Stimulated activated naive CD8-positive, alpha-beta T cell treated with anti-CD3 and anti-CD28 coated beads, Interleukin-15, Interleukin-2, amounts not matched to agents 100 ng/mL and 50 ng/mL, for 24 hours (primary cell): ENCODE measurements around the gene BAIAP2L1.

Experiments
- H3K27ac Mint-ChIP-seq: one replicate; pipeline ENCODE4 v1.8.0; 2021; ENCODE audit warnings: mild to moderate bottlenecking, mixed read lengths
- H3K27me3 Mint-ChIP-seq: one replicate; pipeline ENCODE4 v1.8.0; 2021; ENCODE audit warnings: mixed read lengths
- H3K36me3 Mint-ChIP-seq: one replicate; pipeline ENCODE4 v1.8.0; 2021; ENCODE audit warnings: low read depth, mixed read lengths
- H3K4me1 Mint-ChIP-seq: one replicate; pipeline ENCODE4 v1.8.0; 2021; ENCODE audit warnings: low read depth, mixed read lengths
- H3K4me3 Mint-ChIP-seq: one replicate; pipeline ENCODE4 v1.8.0; 2021; ENCODE audit warnings: mild to moderate bottlenecking, mixed read lengths
- H3K9me3 Mint-ChIP-seq: one replicate; pipeline ENCODE4 v1.8.0; 2021; ENCODE audit warnings: mixed read lengths

The BAIAP2L1 gene

DNA sequence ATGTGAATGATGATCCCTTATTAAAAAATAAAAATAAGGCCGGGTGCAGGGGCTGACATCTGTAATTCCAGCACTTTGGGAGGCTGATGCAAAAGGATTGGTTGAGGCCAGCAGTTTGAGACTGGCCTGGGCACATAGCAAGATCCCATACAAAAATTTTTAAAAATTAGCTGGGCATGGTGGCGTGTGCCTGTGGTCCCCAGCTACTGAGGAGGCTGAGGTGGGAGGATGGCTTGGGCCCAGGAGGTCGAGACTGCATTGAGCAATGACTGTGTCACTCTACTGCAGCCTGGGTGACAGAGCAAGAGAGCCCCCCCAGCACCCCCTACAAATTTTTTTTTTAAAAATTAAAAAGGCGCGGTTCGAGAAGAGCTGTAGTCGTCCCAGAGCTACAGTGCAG lies 120.6 kb downstream of the BAIAP2L1 start:
- Mint-ChIP-seq H3K36me3 (peaks cover 8% of the 10 kb centered on the region), H3K9me3 (no peaks in the 10 kb centered on the region), H3K27ac (no peak overlapping the region), H3K27me3 (no peaks in the 10 kb centered on the region), H3K4me3 (peak overlapping the region; percentile 79), H3K4me1 (peaks cover 32% of the 10 kb centered on the region)

DNA sequence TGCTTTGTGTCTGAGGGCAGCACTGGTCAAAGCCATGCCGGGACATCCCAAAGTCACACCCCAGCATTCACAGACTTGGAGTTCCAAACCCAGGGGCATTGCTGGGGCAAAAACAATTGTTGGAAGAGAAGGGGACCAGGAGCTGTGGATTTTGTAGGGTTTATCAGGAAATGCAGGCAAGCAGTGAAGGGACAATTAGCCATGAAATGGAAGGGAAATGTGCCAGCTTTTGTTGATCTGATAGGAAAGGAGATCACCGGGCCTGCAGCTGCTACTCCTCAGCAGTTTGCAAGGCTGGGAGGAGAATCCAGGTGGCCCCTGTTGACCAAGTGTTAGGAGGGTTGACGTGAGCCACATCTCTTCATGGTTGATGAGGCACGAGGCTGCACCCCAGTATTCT lies 122.0 kb downstream of the BAIAP2L1 start:
- H3K27me3 Mint-ChIP-seq, result no peaks in the 10 kb centered on the region
- H3K9me3 Mint-ChIP-seq, result no peaks in the 10 kb centered on the region
- no peak overlapping the region for H3K27ac Mint-ChIP-seq
- H3K4me1 Mint-ChIP-seq, result peaks cover 21% of the 10 kb centered on the region
- no peak overlapping the region for H3K4me3 Mint-ChIP-seq
- peaks cover 8% of the 10 kb centered on the region for H3K36me3 Mint-ChIP-seq

- H3K27me3 Mint-ChIP-seq, result no peaks in the 10 kb centered on the region
- H3K36me3 Mint-ChIP-seq, result peaks cover 8% of the 10 kb centered on the region
- H3K4me3 Mint-ChIP-seq, result no peak overlapping the region
- H3K27ac Mint-ChIP-seq, result no peak overlapping the region
- H3K9me3 Mint-ChIP-seq, result no peaks in the 10 kb centered on the region
- peaks cover 15% of the 10 kb centered on the region for H3K4me1 Mint-ChIP-seq
These were observed 122.5 kb downstream of the BAIAP2L1 start for GRCh38 chr7:98278408-98278807.

- no peak overlapping the region for H3K4me3 Mint-ChIP-seq
- H3K4me1 Mint-ChIP-seq, result peaks cover 3% of the 10 kb centered on the region
- H3K27me3 Mint-ChIP-seq, result no peaks in the 10 kb centered on the region
- H3K9me3 Mint-ChIP-seq, result no peaks in the 10 kb centered on the region
- H3K36me3 Mint-ChIP-seq, result no peaks in the 10 kb centered on the region
- H3K27ac Mint-ChIP-seq, result no peak overlapping the region
These were observed 124.6 kb downstream of the BAIAP2L1 start for GRCh38 chr7:98276241-98276761.

GRCh38 chr7:98267303-98267702 lies 133.6 kb downstream of the BAIAP2L1 start:
- H3K9me3 Mint-ChIP-seq, result no peaks in the 10 kb centered on the region
- peaks cover 4% of the 10 kb centered on the region for H3K4me1 Mint-ChIP-seq
- no peak overlapping the region for H3K27ac Mint-ChIP-seq
- no peak overlapping the region for H3K4me3 Mint-ChIP-seq
- H3K36me3 Mint-ChIP-seq, result peaks cover 18% of the 10 kb centered on the region
- no peaks in the 10 kb centered on the region for H3K27me3 Mint-ChIP-seq

DNA sequence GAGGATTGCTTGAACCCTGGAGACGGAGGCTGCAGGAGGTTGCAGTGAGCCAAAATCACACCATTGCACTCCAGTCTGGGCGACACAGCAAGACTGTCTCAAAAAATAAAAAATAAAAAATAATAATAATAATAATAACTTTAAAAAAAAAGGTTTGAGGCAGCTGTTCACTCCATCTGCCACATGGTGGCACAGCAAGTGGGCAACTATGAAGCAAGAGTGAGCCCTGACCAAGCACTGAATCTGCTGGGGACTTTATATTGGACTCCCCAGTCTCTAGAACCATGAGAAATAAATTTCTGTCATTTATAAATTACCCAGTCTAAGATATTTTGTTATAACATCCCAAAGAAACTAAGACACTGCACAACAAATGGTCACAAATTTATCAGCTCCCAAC lies 134.1 kb downstream of the BAIAP2L1 start:
- Mint-ChIP-seq H3K27ac (no peak overlapping the region), H3K9me3 (no peaks in the 10 kb centered on the region), H3K27me3 (no peaks in the 10 kb centered on the region), H3K4me3 (no peak overlapping the region), H3K36me3 (peaks cover 20% of the 10 kb centered on the region), H3K4me1 (peaks cover 4% of the 10 kb centered on the region)

DNA sequence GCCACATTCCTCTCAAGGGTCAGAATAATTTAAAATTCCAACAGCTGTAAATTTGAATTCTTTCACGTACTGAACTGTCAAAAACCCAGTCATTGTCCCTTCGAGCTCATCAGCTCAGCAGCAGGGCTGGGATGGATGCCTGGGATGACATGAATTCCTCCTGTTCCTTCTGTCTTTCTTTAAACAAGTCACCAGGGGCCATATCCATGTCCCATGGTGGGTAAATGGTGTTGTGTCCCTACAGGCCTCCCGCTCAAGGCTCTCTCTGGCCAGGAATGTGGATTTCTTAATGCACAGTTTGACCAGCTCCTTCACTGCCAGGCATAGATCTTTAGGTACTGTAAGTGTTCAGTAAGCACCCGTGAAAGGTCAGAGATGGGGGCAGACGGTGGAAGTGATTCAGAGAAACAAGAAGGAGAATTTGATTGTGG lies 135.0 kb downstream of the BAIAP2L1 start:
- peaks cover 28% of the 10 kb centered on the region for H3K36me3 Mint-ChIP-seq
- no peaks in the 10 kb centered on the region for H3K9me3 Mint-ChIP-seq
- H3K4me3 Mint-ChIP-seq, result no peak overlapping the region
- no peaks in the 10 kb centered on the region for H3K27me3 Mint-ChIP-seq
- peak overlapping the region; percentile 72 for H3K27ac Mint-ChIP-seq
- peaks cover 4% of the 10 kb centered on the region for H3K4me1 Mint-ChIP-seq

GRCh38 chr7:98257701-98258100 lies 143.2 kb downstream of the BAIAP2L1 start:
- peaks cover 47% of the 10 kb centered on the region for H3K36me3 Mint-ChIP-seq
- peaks cover 25% of the 10 kb centered on the region for H3K4me1 Mint-ChIP-seq
- H3K9me3 Mint-ChIP-seq, result no peaks in the 10 kb centered on the region
- no peak overlapping the region for H3K4me3 Mint-ChIP-seq
- H3K27ac Mint-ChIP-seq, result no peak overlapping the region
- H3K27me3 Mint-ChIP-seq, result no peaks in the 10 kb centered on the region

DNA sequence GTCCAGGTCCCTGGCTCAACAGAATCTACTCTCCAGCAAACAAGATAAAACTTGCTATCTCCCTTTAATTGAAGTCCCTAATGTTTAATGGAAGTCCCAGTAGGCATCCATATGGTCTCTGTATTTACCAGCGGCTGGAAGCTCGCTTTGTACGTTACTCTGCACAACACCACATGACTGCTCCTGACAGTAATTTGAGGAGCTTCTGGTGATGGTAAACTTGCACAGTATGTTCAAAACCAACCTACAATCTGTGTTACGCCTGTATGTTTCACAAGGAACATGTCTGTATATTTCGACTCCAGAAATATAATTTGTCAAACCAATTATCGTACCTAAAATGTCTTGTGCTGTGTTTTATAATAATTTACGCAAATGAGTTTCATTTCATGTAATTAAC lies 144.5 kb downstream of the BAIAP2L1 start:
- Mint-ChIP-seq H3K4me1 (peaks cover 30% of the 10 kb centered on the region), H3K9me3 (no peaks in the 10 kb centered on the region), H3K36me3 (peaks cover 37% of the 10 kb centered on the region), H3K27ac (no peak overlapping the region), H3K27me3 (no peaks in the 10 kb centered on the region), H3K4me3 (no peak overlapping the region)

GRCh38 chr7:98254951-98255610 lies 145.8 kb downstream of the BAIAP2L1 start:
- H3K4me1 Mint-ChIP-seq, result peaks cover 44% of the 10 kb centered on the region
- H3K27ac Mint-ChIP-seq, result no peak overlapping the region
- H3K4me3 Mint-ChIP-seq, result no peak overlapping the region
- H3K27me3 Mint-ChIP-seq, result no peaks in the 10 kb centered on the region
- no peaks in the 10 kb centered on the region for H3K9me3 Mint-ChIP-seq
- H3K36me3 Mint-ChIP-seq, result peaks cover 27% of the 10 kb centered on the region

DNA sequence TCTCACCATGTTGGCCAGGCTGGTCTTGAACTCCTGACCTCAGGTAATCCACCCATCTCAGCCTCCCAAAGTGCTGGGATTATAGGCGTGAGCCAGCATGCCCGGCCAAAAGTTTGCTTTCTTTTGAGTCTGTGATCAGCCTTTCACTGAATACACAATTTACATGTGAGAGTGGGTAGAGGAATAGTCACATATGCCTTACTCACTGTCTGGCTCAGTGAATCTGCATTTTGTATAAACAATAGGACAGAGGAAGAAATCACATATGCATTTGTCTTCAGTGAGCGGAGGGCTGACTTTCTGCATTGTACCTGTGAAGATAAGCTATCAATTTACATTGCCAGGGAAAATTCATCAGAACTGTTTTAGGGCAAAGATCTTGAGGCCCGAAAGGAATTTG lies 146.4 kb downstream of the BAIAP2L1 start:
- Mint-ChIP-seq H3K4me3 (no peak overlapping the region), H3K9me3 (no peaks in the 10 kb centered on the region), H3K27ac (no peak overlapping the region), H3K27me3 (no peaks in the 10 kb centered on the region), H3K4me1 (peaks cover 49% of the 10 kb centered on the region), H3K36me3 (peaks cover 28% of the 10 kb centered on the region)

DNA sequence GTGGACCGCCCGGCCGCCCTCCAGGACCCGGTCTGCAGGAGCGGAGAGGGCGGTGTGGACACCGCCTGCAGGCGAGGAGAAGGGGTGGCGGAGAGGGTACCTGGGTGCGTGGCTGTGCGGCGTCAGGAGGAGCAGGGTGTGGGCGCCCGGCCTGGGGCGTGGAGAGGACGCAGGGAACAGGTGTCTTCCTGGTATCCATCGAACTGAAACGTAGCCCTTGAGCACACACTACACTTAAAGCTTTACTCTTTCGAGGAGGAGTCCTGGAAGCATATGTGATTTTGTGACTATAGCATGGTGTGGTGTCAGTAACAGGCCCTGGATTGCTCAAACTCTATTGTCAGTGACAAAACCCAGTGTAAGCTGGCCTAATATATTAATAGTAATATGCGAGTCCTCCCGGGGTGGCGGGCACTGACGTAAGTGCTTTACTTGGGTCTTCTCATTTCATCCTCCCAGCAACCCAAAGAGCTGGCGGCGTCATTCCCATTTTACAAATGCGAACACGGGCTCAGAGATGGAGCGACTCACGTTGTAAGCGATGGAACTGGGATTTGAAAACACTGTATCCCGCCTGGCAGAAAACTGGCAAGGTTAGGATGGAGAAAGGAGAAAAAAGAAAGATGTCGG lies 148.3 kb downstream of the BAIAP2L1 start:
- peak overlapping the region; percentile 97 for H3K4me3 Mint-ChIP-seq
- H3K9me3 Mint-ChIP-seq, result no peaks in the 10 kb centered on the region
- no peaks in the 10 kb centered on the region for H3K27me3 Mint-ChIP-seq
- H3K4me1 Mint-ChIP-seq, result peaks cover 64% of the 10 kb centered on the region
- H3K36me3 Mint-ChIP-seq, result peaks cover 19% of the 10 kb centered on the region
- peak overlapping the region; percentile 89 for H3K27ac Mint-ChIP-seq

DNA sequence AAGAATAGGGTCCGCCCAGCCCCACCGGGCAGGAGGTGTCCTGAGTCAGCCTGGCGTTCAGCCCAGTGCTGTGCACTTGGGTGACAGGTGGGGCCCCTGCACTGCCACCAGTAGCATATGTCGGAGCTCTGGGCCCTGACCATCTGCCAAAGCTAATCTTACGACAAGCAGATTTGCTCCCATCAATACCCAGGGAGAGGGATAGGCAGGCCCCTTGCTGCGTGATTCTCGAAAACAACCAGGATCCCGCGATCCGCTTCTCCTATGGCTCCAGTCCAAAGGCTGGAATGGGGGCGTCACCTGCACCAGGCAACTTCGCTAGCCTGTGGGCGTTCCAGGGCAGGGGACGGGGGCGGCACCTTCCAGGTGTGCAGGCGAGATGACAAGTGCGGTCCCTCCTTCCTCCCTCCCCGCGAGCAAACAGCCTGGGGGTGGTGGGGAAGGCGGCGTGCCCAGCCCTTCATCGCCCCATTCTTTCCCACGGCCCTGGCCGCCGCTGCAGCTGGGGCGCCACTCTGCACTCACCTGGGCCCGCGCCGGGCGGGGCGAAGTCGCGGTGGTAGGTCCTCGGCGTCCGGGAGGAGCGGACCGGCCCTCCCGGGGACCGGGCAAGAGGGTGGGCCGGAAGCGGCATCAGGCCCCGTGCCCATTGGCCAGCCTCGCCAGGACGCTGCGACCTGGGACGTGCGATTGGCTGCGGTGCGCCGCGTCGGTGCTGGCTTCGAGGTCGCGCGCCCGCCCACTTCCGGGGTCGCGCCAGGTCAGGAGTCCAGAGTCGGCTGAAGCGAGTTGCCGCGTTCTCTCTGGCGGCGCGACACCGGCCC lies 149.1 kb downstream of the BAIAP2L1 start, which contains the start of gene TECPR1:
Gene TECPR1 (minus strand): TSS at position 632 of the 824 bp plus-strand sequence. CDS start 6,086 bp downstream, outside the sequence.
- peaks cover 64% of the 10 kb centered on the region for H3K4me1 Mint-ChIP-seq
- H3K4me3 Mint-ChIP-seq, result peak within 1 kb of the TSS; percentile 97
- H3K9me3 Mint-ChIP-seq, result no peaks in the 10 kb centered on the region
- H3K36me3 Mint-ChIP-seq, result peaks cover 15% of the 10 kb centered on the region
- peak within 1 kb of the TSS; percentile 90 for H3K27ac Mint-ChIP-seq
- H3K27me3 Mint-ChIP-seq, result no peaks in the 10 kb centered on the region

DNA sequence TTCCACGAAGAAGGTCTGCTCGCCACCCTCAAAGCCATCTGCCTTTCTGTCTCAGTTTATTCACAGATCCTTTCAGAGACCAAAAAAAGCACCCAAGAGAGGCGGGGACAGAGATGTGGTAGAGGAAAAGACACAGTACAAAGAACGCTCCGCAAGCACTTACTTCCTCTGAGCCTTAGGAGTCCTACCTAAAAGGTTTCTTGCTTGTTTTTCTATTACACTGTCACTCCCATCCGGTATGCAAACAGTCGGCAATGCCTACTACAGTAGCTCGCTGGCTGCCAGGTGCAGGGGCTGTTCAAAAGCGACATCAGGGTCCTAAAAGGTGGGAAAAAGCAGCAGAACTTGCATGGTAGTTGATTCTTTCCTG lies 149.7 kb downstream of the BAIAP2L1 start:
- no peaks in the 10 kb centered on the region for H3K27me3 Mint-ChIP-seq
- peak overlapping the region; percentile 97 for H3K4me3 Mint-ChIP-seq
- H3K27ac Mint-ChIP-seq, result peak overlapping the region; percentile 90
- peaks cover 61% of the 10 kb centered on the region for H3K4me1 Mint-ChIP-seq
- peaks cover 13% of the 10 kb centered on the region for H3K36me3 Mint-ChIP-seq
- no peaks in the 10 kb centered on the region for H3K9me3 Mint-ChIP-seq

GRCh38 chr7:98250789-98251188 lies 150.1 kb downstream of the BAIAP2L1 start:
- Mint-ChIP-seq H3K9me3 (no peaks in the 10 kb centered on the region), H3K36me3 (peaks cover 13% of the 10 kb centered on the region), H3K27me3 (no peaks in the 10 kb centered on the region), H3K4me1 (peaks cover 59% of the 10 kb centered on the region), H3K27ac (peak overlapping the region; percentile 90), H3K4me3 (peak overlapping the region; percentile 97)
